Activated T-helper 1 cell treated with anti-CD3 and anti-CD28 coated beads, Interleukin-12 subunit alpha, Interleukin-12 subunit beta, Interleukin-2, Interleukin-4 antibody, amounts not matched to agents 30 ng/mL and 10 ng/mL and 1 ng/mL, durations not matched to agents 14 hours and 24 hours and 36 hours (primary cell): Measurements from ENCODE around the gene BCDIN3D. TPM values are rescaled to one million over a fixed set of nuclear protein-coding genes. Genes with fewer than 3 reads are reported as not detected.

Experiments used
- DNase-seq: peaks from one replicate; pipeline ENCODE4 v3.0.0; 2021; ENCODE audit warnings: low spot score
- H3K27ac Mint-ChIP-seq: one replicate; pipeline ENCODE4 v1.8.0; 2021; ENCODE audit warnings: mild to moderate bottlenecking, mixed read lengths
- H3K27me3 Mint-ChIP-seq: one replicate; pipeline ENCODE4 v1.8.0; 2022; ENCODE audit warnings: mild to moderate bottlenecking, moderate library complexity, mixed read lengths; ENCODE audit not compliant: insufficient read depth
- H3K36me3 Mint-ChIP-seq: one replicate; pipeline ENCODE4 v1.8.0; 2021; ENCODE audit warnings: low read depth, mixed read lengths
- H3K4me1 Mint-ChIP-seq: one replicate; pipeline ENCODE4 v1.8.0; 2021; ENCODE audit warnings: low read depth, mixed read lengths
- H3K4me3 Mint-ChIP-seq: one replicate; pipeline ENCODE4 v1.8.0; 2021; ENCODE audit warnings: mild to moderate bottlenecking, moderate library complexity, mixed read lengths
- H3K9me3 Mint-ChIP-seq: one replicate; pipeline ENCODE4 v1.8.0; 2021; ENCODE audit warnings: mixed read lengths
- intact Hi-C: fragments of 100-400 bp; cut with micrococcal nuclease; formaldehyde crosslinking; loops from one replicate; pipeline ENCODE4 v1.15.1; 2024
- total RNA-seq: library from RNA; stranded (reverse); gene quantifications from 2 replicates; pipeline ENCODE4 v1.2.3, GENCODE V29; 2022

The BCDIN3D gene
- total RNA-seq, 1 donor from 2014 or later: 3.6 TPM

GRCh38 chr12:49803693-49804450 is 39.0 kb downstream of the BCDIN3D start:
- intact Hi-C loops: no loop called here
- Mint-ChIP-seq H3K4me3 (no peak overlapping the region), H3K36me3 (no peaks in the 10 kb centered on the region), H3K9me3 (no peaks in the 10 kb centered on the region), H3K27me3 (no peaks in the 10 kb centered on the region), H3K4me1 (no peaks in the 10 kb centered on the region), H3K27ac (no peak overlapping the region)
- DNase-seq: no peak

- intact Hi-C loops: no loop called here
- no peaks in the 10 kb centered on the region for H3K9me3 Mint-ChIP-seq
- no peak overlapping the region for H3K27ac Mint-ChIP-seq
- no peaks in the 10 kb centered on the region for H3K36me3 Mint-ChIP-seq
- H3K4me1 Mint-ChIP-seq: no peaks in the 10 kb centered on the region
- H3K27me3 Mint-ChIP-seq: no peaks in the 10 kb centered on the region
- H3K4me3 Mint-ChIP-seq: no peak overlapping the region
- DNase-seq: no peak
These were observed 41.5 kb downstream of the BCDIN3D start for GRCh38 chr12:49801141-49802063.

GRCh38 chr12:49800421-49801140 is 42.3 kb downstream of the BCDIN3D start:
- Mint-ChIP-seq H3K36me3 (no peaks in the 10 kb centered on the region), H3K9me3 (no peaks in the 10 kb centered on the region), H3K27me3 (no peaks in the 10 kb centered on the region), H3K4me3 (no peak overlapping the region), H3K27ac (no peak overlapping the region), H3K4me1 (no peaks in the 10 kb centered on the region)
- intact Hi-C loops: no loop called here
- DNase-seq: no peak

GRCh38 chr12:49798934-49799333 is 44.0 kb downstream of the BCDIN3D start:
- no peak for DNase-seq
- no peaks in the 10 kb centered on the region for H3K9me3 Mint-ChIP-seq
- intact Hi-C loops: no loop called here
- no peak overlapping the region for H3K4me3 Mint-ChIP-seq
- H3K27me3 Mint-ChIP-seq: no peaks in the 10 kb centered on the region
- no peaks in the 10 kb centered on the region for H3K36me3 Mint-ChIP-seq
- no peaks in the 10 kb centered on the region for H3K4me1 Mint-ChIP-seq
- no peak overlapping the region for H3K27ac Mint-ChIP-seq

GRCh38 chr12:49798248-49798647 is 44.7 kb downstream of the BCDIN3D start:
- H3K4me3 Mint-ChIP-seq: no peak overlapping the region
- H3K9me3 Mint-ChIP-seq: no peaks in the 10 kb centered on the region
- no peak overlapping the region for H3K27ac Mint-ChIP-seq
- DNase-seq: no peak
- intact Hi-C loops: no loop called here
- no peaks in the 10 kb centered on the region for H3K36me3 Mint-ChIP-seq
- H3K27me3 Mint-ChIP-seq: no peaks in the 10 kb centered on the region
- no peaks in the 10 kb centered on the region for H3K4me1 Mint-ChIP-seq

GRCh38 chr12:49797449-49797776 is 45.5 kb downstream of the BCDIN3D start:
- Mint-ChIP-seq H3K4me3 (no peak overlapping the region), H3K9me3 (no peaks in the 10 kb centered on the region), H3K27me3 (no peaks in the 10 kb centered on the region), H3K27ac (no peak overlapping the region), H3K4me1 (no peaks in the 10 kb centered on the region), H3K36me3 (no peaks in the 10 kb centered on the region)
- DNase-seq: no peak
- intact Hi-C loops: no loop called here

- no peaks in the 10 kb centered on the region for H3K27me3 Mint-ChIP-seq
- H3K36me3 Mint-ChIP-seq: no peaks in the 10 kb centered on the region
- intact Hi-C loops: no loop called here
- H3K4me1 Mint-ChIP-seq: no peaks in the 10 kb centered on the region
- H3K27ac Mint-ChIP-seq: no peak overlapping the region
- no peak for DNase-seq
- no peaks in the 10 kb centered on the region for H3K9me3 Mint-ChIP-seq
- no peak overlapping the region for H3K4me3 Mint-ChIP-seq
These were observed 46.1 kb downstream of the BCDIN3D start for GRCh38 chr12:49796606-49797448.

- no peak for DNase-seq
- Mint-ChIP-seq H3K9me3 (no peaks in the 10 kb centered on the region), H3K36me3 (no peaks in the 10 kb centered on the region), H3K27ac (no peak overlapping the region), H3K4me3 (no peak overlapping the region), H3K4me1 (no peaks in the 10 kb centered on the region), H3K27me3 (no peaks in the 10 kb centered on the region)
- intact Hi-C loops: no loop called here
These were observed 46.8 kb downstream of the BCDIN3D start for GRCh38 chr12:49796155-49796554.

- no peaks in the 10 kb centered on the region for H3K27me3 Mint-ChIP-seq
- DNase-seq: no peak
- no peaks in the 10 kb centered on the region for H3K9me3 Mint-ChIP-seq
- H3K27ac Mint-ChIP-seq: no peak overlapping the region
- intact Hi-C loops: no loop called here
- H3K4me1 Mint-ChIP-seq: no peaks in the 10 kb centered on the region
- H3K36me3 Mint-ChIP-seq: no peaks in the 10 kb centered on the region
- no peak overlapping the region for H3K4me3 Mint-ChIP-seq
These were observed 47.2 kb downstream of the BCDIN3D start for GRCh38 chr12:49795654-49796105.

- no peaks in the 10 kb centered on the region for H3K36me3 Mint-ChIP-seq
- no peaks in the 10 kb centered on the region for H3K4me1 Mint-ChIP-seq
- no peak for DNase-seq
- no peaks in the 10 kb centered on the region for H3K27me3 Mint-ChIP-seq
- no peaks in the 10 kb centered on the region for H3K9me3 Mint-ChIP-seq
- no peak overlapping the region for H3K27ac Mint-ChIP-seq
- intact Hi-C loops: no loop called here
- H3K4me3 Mint-ChIP-seq: no peak overlapping the region
These were observed 47.9 kb downstream of the BCDIN3D start for GRCh38 chr12:49794811-49795653.

GRCh38 chr12:49794021-49794420 is 48.9 kb downstream of the BCDIN3D start:
- no peak for DNase-seq
- intact Hi-C loops: no loop called here
- no peak overlapping the region for H3K27ac Mint-ChIP-seq
- H3K36me3 Mint-ChIP-seq: no peaks in the 10 kb centered on the region
- no peaks in the 10 kb centered on the region for H3K9me3 Mint-ChIP-seq
- H3K27me3 Mint-ChIP-seq: no peaks in the 10 kb centered on the region
- no peak overlapping the region for H3K4me3 Mint-ChIP-seq
- no peaks in the 10 kb centered on the region for H3K4me1 Mint-ChIP-seq

- Mint-ChIP-seq H3K9me3 (no peaks in the 10 kb centered on the region), H3K36me3 (no peaks in the 10 kb centered on the region), H3K27me3 (no peaks in the 10 kb centered on the region), H3K27ac (no peak overlapping the region), H3K4me3 (no peak overlapping the region), H3K4me1 (no peaks in the 10 kb centered on the region)
- DNase-seq: no peak
- intact Hi-C loops: no loop called here
These were observed 49.3 kb downstream of the BCDIN3D start for GRCh38 chr12:49793620-49794019.
